ENCODE data around the gene DCP1B. TPM values are rescaled to one million over a fixed set of nuclear protein-coding genes. Genes with fewer than 3 reads are reported as not detected.
"Not testable (repeated sequence)": the region's sequence is repeated elsewhere in the genome, so short reads cannot be mapped to it uniquely, and the experiment has no call there.

The DCP1B gene
- total RNA-seq, 2 experiments from 2014 or later = 13.1 to 13.4 TPM

DNA sequence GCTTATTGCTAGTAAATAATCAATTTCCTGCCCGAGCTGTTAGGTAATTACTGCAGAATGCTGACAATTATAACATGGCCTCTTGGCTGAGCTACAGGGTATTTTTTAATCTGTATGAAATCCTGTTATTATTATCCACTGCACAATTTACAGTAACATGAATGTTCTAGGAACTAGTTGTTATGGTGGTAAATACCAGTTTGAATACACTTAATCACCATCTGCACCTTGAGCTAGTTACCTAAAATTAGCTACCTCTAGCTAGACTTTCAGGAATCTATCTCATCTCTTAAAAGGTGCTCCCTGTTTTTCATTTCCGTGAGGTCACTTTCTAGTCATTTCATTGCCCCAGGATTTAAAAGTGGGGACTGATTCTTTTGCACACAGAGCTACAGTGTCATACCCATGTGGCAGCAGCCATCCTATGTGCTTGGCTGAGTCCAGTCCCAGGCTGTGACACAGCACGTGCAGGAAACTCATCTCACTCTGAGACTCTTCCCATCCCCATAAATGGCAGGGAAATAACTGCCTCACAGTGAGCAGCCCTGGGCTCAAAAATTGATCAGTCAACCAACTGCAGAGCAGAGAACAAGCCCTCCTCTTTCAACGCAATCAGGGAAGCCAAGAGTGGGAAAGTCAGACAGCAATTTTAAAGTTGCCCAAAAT, 37.6 kb downstream of the DCP1B start:
- peaks cover 11% of the 10 kb centered on the region for H3K36me3 Mint-ChIP-seq
- CTCF ChIA-PET = interaction anchor here (0.6 to 1.2 kb wide), 4 partner anchors 27 to 1396 kb away, joined by 3 to 4 read pairs (median 3); no protein-coding TSS in a partner anchor
- POLR2A ChIA-PET = no interaction called here
- H3K4me3 Mint-ChIP-seq = no peak overlapping the region
- H3K27me3 Mint-ChIP-seq = no peaks in the 10 kb centered on the region
- H3K9me3 Mint-ChIP-seq = no peaks in the 10 kb centered on the region
- H3K27ac Mint-ChIP-seq = no peak overlapping the region
- intact Hi-C loops (cut with micrococcal nuclease) = no loop called here
- H3K4me1 Mint-ChIP-seq (ENCODE audit: low read depth) = peaks cover 3% of the 10 kb centered on the region
- DNase-seq = no peak

- no peaks in the 10 kb centered on the region for H3K27me3 Mint-ChIP-seq
- H3K4me1 Mint-ChIP-seq (ENCODE audit: low read depth) = peaks cover 3% of the 10 kb centered on the region
- intact Hi-C loops (cut with micrococcal nuclease) = no loop called here
- H3K4me3 Mint-ChIP-seq = no peak overlapping the region
- DNase-seq = no peak
- no peak overlapping the region for H3K27ac Mint-ChIP-seq
- no peaks in the 10 kb centered on the region for H3K9me3 Mint-ChIP-seq
- CTCF ChIA-PET = interaction anchor here (0.8 kb wide), 1 partner anchor 26 kb away, joined by 4 read pairs; no protein-coding TSS in a partner anchor
- H3K36me3 Mint-ChIP-seq = peaks cover 17% of the 10 kb centered on the region
- POLR2A ChIA-PET = no interaction called here
Measured at GRCh38 chr12:1965916-1966315, 38.3 kb downstream of the DCP1B start.

DNA sequence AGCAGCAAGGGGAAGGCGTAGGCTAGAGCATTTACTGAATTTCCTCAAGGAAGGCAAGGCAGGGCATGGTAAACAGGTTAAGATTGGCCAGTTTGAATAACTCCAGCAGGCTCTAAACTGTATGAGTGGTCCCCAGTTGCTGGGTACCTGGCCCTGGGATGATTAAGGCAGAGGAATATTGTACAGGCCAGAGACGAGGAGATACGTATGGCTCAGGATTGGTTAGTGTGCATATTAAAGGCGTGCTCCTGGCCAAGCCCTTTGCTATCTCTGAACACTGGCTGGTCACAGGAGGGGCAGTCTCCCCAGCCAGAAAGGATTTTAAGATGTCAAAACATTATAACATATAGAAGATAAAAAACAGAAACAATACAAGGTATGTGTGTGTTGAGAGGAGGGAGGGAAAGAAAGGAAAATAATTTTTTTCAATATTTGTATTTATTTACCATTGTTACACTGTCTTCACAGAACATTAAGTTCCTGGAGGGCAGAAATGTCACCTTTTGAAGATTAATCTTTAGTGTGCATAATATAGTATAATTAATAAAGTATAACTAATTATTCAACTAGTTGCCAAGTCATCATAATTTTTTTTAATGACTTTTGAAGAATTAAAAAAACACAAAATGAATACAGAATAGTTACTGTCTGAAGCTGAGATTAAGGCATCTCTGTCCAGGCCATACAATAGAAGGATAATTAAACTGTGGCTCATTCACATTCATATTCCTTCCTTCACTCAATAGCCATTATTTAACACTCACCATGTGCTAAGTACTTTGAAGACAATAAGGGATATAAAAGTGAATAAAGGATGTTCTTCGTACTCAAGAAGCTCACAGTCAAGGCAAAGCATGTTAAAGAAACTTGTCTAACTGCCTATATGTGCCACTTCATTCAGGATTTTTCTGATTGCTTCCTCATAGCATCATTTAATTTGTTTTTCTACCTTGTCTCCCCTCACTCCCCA, 41.9 kb downstream of the DCP1B start:
- Mint-ChIP-seq H3K4me1 (ENCODE audit: low read depth) (no peaks in the 10 kb centered on the region), H3K27me3 (no peaks in the 10 kb centered on the region), H3K4me3 (no peak overlapping the region), H3K36me3 (peaks cover 29% of the 10 kb centered on the region), H3K9me3 (no peaks in the 10 kb centered on the region), H3K27ac (no peak overlapping the region)
- CTCF ChIA-PET = interaction anchor here (1.8 kb wide), 1 partner anchor 23 kb away, joined by 6 read pairs; no protein-coding TSS in a partner anchor
- intact Hi-C loops (cut with micrococcal nuclease) = no loop called here
- no peak for DNase-seq
- POLR2A ChIA-PET = no interaction called here

GRCh38 chr12:1956716-1957115, 47.5 kb downstream of the DCP1B start:
- Mint-ChIP-seq H3K4me3 (no peak overlapping the region), H3K27ac (no peak overlapping the region), H3K4me1 (ENCODE audit: low read depth) (no peaks in the 10 kb centered on the region), H3K27me3 (no peaks in the 10 kb centered on the region), H3K9me3 (no peaks in the 10 kb centered on the region), H3K36me3 (peaks cover 34% of the 10 kb centered on the region)
- CTCF ChIA-PET = interaction anchor here (2.0 kb wide), 1 partner anchor 17 kb away, joined by 11 read pairs; no protein-coding TSS in a partner anchor
- intact Hi-C loops (cut with micrococcal nuclease) = no loop called here
- POLR2A ChIA-PET = no interaction called here
- no peak for DNase-seq

- H3K9me3 Mint-ChIP-seq = no peaks in the 10 kb centered on the region
- intact Hi-C loops (cut with micrococcal nuclease) = no loop called here
- H3K36me3 Mint-ChIP-seq = peaks cover 46% of the 10 kb centered on the region
- H3K27ac Mint-ChIP-seq = peak overlapping the region; percentile 25
- no peaks in the 10 kb centered on the region for H3K4me1 Mint-ChIP-seq (ENCODE audit: low read depth)
- CTCF ChIA-PET = interaction anchor here (0.7 to 2.8 kb wide), 4 partner anchors 10 to 297 kb away, joined by 3 to 30 read pairs (median 4); no protein-coding TSS in a partner anchor
- POLR2A ChIA-PET = no interaction called here
- no peak for DNase-seq
- H3K4me3 Mint-ChIP-seq = no peak overlapping the region
- H3K27me3 Mint-ChIP-seq = no peaks in the 10 kb centered on the region
Measured at GRCh38 chr12:1949771-1950470, 54.3 kb downstream of the DCP1B start.

GRCh38 chr12:1948883-1949282, 55.4 kb downstream of the DCP1B start:
- peaks cover 2% of the 10 kb centered on the region for H3K9me3 Mint-ChIP-seq
- H3K27me3 Mint-ChIP-seq = no peaks in the 10 kb centered on the region
- intact Hi-C loops (cut with micrococcal nuclease) = no loop called here
- no peak for DNase-seq
- ChIA-PET POLR2A (no interaction called here), CTCF (interaction anchor here (0.9 to 2.8 kb wide), 3 partner anchors 9 to 296 kb away, joined by 3 to 30 read pairs (median 5); no protein-coding TSS in a partner anchor)
- peaks cover 56% of the 10 kb centered on the region for H3K36me3 Mint-ChIP-seq
- H3K4me1 Mint-ChIP-seq (ENCODE audit: low read depth) = no peaks in the 10 kb centered on the region
- H3K4me3 Mint-ChIP-seq = no peak overlapping the region
- no peak overlapping the region for H3K27ac Mint-ChIP-seq

- H3K4me1 Mint-ChIP-seq (ENCODE audit: low read depth) = no peaks in the 10 kb centered on the region
- DNase-seq = no peak
- no peak overlapping the region for H3K27ac Mint-ChIP-seq
- POLR2A ChIA-PET = no interaction called here
- H3K27me3 Mint-ChIP-seq = no peaks in the 10 kb centered on the region
- intact Hi-C loops (cut with micrococcal nuclease) = no loop called here
- CTCF ChIA-PET = no interaction called here
- H3K9me3 Mint-ChIP-seq = peaks cover 2% of the 10 kb centered on the region
- peaks cover 49% of the 10 kb centered on the region for H3K36me3 Mint-ChIP-seq
- no peak overlapping the region for H3K4me3 Mint-ChIP-seq
Measured at GRCh38 chr12:1947081-1947480, 57.2 kb downstream of the DCP1B start.

GRCh38 chr12:1946296-1946695, 58.0 kb downstream of the DCP1B start:
- ChIA-PET POLR2A (no interaction called here), CTCF (interaction anchor here (1.0 to 1.1 kb wide), 2 partner anchors 150 to 155 kb away, joined by 3 to 4 read pairs; no protein-coding TSS in a partner anchor)
- peaks cover 2% of the 10 kb centered on the region for H3K9me3 Mint-ChIP-seq
- H3K4me3 Mint-ChIP-seq = no peak overlapping the region
- H3K4me1 Mint-ChIP-seq (ENCODE audit: low read depth) = no peaks in the 10 kb centered on the region
- intact Hi-C loops (cut with micrococcal nuclease) = no loop called here
- no peak for DNase-seq
- H3K27ac Mint-ChIP-seq = no peak overlapping the region
- peaks cover 43% of the 10 kb centered on the region for H3K36me3 Mint-ChIP-seq
- no peaks in the 10 kb centered on the region for H3K27me3 Mint-ChIP-seq

DNA sequence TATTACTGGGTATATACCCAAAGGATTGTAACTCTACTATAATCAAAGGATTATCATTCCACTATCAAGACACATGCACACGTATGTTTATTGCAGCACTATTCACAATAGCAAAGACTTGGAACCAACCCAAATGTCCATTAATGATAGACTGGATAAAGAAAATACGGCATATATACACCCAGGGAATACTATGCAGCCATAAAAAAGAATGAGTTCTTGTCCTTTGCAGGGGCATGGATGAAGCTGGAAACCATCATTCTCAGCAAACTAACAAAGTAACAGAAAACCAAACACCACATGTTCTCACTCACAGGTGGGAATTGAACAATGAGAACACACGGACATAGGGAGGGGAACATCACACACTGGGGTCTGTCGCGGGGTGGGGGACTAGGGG, 58.8 kb downstream of the DCP1B start:
- H3K27me3 Mint-ChIP-seq; CTCF ChIA-PET; POLR2A ChIA-PET; H3K4me3 Mint-ChIP-seq; H3K4me1 Mint-ChIP-seq (ENCODE audit: low read depth); DNase-seq; H3K9me3 Mint-ChIP-seq; intact Hi-C loops (cut with micrococcal nuclease); H3K27ac Mint-ChIP-seq: not testable (repeated sequence)
- H3K36me3 Mint-ChIP-seq = peaks cover 43% of the 10 kb centered on the region

DNA sequence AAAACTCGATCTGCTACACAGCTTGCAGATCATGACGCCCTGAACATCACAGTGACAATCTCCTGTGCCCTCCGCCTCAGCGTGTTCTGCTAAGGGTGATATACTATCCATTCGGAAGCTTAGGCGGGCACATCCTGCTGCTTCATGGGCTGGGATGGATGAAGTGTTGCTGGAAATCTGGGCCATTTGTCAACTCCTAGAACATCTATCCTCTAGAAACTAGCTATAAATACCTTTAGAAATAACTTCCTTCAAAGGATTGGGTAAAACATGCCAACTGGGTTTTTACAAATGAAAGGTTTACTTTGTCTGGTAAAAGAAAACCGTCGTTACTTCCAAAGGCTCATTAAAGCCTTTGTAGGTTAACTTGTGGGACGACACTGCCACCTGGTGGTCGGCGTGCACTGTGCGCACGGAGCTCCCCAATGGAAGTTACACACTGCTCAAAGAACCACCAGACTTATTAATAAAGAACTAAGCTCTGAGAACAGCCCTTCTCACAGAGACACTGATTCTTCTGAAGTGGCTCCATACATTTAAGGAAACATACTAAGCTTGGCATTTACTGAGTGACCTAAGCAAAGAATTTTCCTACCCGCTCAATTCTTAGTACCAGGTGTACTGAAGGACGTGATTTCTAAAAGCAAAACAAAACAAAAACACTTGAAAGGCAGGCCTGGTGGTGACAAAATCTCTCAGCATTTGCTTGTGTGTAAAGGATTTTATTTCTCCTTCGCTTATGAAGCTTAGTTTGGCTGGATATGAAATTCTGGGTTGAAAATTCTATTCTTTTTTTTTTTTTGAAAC, 64.3 kb downstream of the DCP1B start:
- peak; percentile 91 for DNase-seq
- Mint-ChIP-seq H3K27me3 (no peaks in the 10 kb centered on the region), H3K9me3 (peaks cover 2% of the 10 kb centered on the region), H3K36me3 (peaks cover 17% of the 10 kb centered on the region), H3K4me1 (ENCODE audit: low read depth) (peaks cover 4% of the 10 kb centered on the region), H3K27ac (no peak overlapping the region), H3K4me3 (no peak overlapping the region)
- intact Hi-C loops (cut with micrococcal nuclease) = loop anchor here (1.0 to 2.0 kb wide), 4 partner anchors 95 to 288 kb away; no protein-coding TSS in a partner anchor
- ChIA-PET CTCF (interaction anchor here (0.6 to 3.2 kb wide), 67 partner anchors 9 to 1579 kb away, joined by 3 to 91 read pairs (median 5); partner anchors contain the start of genes ADIPOR2, CACNA2D4, DCP1B and LRTM2), POLR2A (interaction anchor here (1.2 to 1.3 kb wide), 2 partner anchors 144 to 149 kb away, joined by 3 to 9 read pairs; no protein-coding TSS in a partner anchor)

- Mint-ChIP-seq H3K4me1 (ENCODE audit: low read depth) (peaks cover 4% of the 10 kb centered on the region), H3K27ac (no peak overlapping the region), H3K9me3 (peaks cover under 1% of the 10 kb centered on the region), H3K27me3 (no peaks in the 10 kb centered on the region), H3K4me3 (no peak overlapping the region), H3K36me3 (peaks cover 10% of the 10 kb centered on the region)
- DNase-seq = no peak
- intact Hi-C loops (cut with micrococcal nuclease) = no loop called here
- ChIA-PET CTCF (interaction anchor here (0.6 to 3.2 kb wide), 55 partner anchors 10 to 1580 kb away, joined by 3 to 91 read pairs (median 6); partner anchors contain the start of genes ADIPOR2, CACNA2D4, DCP1B and LRTM2), POLR2A (interaction anchor here (1.2 to 1.3 kb wide), 2 partner anchors 144 to 148 kb away, joined by 3 to 9 read pairs; no protein-coding TSS in a partner anchor)
Measured at GRCh38 chr12:1939331-1939730, 64.9 kb downstream of the DCP1B start.

Measured in activated CD4-positive, alpha-beta memory T cell treated with anti-CD3 and anti-CD28 coated beads for 36 hours (primary cell).